SK-N-DZ (cell line): ENCODE measurements around the gene ISY1.
"Not testable (repeated sequence)": the region's sequence is repeated elsewhere in the genome, so short reads cannot be mapped to it uniquely, and the experiment has no call there.

Experiments
- DNase-seq: peaks from one replicate; pipeline ENCODE4 v3.0.0-alpha.2; 2015; ENCODE audit warnings: low spot score

ISY1 gene

GRCh38 chr3:129120254-129121004 lies 40.4 kb downstream of the ISY1 start:
- DNase-seq, result no peak

- DNase-seq, result no peak
Observed at GRCh38 chr3:129119365-129120100, 41.3 kb downstream of the ISY1 start.

GRCh38 chr3:129118745-129119144 lies 42.1 kb downstream of the ISY1 start:
- DNase-seq, result no peak

GRCh38 chr3:129117134-129117533 lies 43.7 kb downstream of the ISY1 start:
- DNase-seq, result no peak

GRCh38 chr3:129116482-129116946 lies 44.3 kb downstream of the ISY1 start:
- no peak for DNase-seq

DNA sequence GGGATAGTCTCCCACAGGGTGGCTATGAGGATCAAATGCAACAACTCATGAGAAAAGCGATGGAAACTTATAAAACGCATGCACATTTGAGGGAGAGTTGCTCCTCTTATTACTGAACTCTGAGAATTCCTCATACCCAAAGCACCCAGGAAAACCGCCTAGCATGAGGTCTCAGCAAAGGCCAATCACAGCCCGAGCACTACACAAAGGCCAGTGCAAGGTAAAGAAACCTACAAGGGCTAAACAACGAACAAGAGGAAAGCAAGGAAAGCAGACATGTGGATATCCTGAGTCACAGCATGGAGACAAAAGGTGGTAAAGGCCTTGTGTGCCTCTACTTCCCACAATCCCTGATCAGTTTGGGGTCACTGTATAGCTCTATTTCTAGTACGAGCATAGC lies 46.4 kb downstream of the ISY1 start:
- no peak for DNase-seq

DNA sequence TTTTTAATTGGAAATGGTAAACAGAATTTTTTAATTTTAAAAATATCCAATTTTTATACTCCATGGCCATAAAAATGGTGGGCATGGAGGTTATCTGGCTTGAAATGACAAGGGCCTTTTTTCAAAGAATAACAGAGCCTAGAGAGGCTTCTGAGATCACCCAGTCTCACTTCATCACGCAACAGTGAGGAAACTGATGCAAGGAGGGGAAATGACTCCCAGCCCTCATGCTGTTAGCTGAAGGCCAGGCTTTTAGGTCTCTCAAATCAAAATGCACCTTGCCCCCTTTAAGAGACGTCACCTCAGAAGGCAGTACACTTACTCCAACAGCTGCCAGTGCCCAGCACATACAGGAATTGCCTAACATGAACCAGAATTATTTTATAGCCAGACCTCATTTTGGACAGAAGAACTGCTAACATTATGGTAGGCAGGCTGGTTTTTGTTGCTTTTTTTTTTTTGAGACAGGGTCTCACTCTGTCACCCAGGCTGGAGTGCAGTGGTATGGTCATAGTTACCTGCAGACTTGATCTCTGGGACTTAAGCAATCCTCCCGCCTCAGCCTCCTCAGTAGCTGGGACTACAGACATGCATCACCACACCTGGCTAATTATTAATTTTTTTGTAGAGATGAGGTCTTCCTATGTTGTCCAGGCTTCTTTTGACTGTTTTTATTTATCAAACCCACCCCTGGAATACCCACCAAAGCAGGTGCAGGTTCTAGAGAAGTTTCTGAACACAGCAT lies 48.4 kb downstream of the ISY1 start:
- no peak for DNase-seq

DNA sequence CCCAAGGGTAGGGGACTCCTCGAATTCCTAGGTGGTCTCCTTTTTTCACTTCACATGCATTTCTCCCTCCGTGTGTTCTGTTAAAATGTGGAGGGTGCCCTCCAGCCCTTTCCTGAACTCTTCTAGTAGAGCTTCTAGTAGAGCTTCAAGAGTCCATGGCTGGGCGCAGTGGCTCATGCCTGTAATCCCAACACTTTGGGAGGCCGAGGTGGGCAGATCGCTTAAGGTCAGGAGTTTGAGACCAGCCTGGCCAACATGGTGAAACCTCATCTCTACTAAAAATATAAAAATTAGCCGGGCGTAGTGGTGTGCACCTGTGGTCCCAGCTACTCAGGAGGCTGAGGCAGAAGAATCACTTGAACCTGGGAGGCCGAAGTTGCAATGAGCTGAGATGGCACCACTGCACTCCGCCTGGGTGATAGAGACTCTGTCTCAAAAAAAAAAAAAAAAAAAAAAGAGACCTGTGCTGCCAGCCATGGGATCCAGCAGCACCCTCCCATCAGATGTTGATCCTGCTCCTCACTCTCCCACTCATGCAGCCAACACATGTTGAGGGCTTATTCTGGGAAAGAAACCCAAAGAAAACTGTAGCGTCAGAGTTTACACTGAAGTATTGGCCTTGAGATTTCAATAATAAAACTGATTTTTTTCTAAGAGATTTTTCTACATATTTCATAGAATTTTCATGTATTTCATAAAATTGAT lies 49.6 kb downstream of the ISY1 start:
- DNase-seq, result not testable (repeated sequence)

- DNase-seq, result no peak
Observed at GRCh38 chr3:129107793-129108192, 53.1 kb downstream of the ISY1 start.

GRCh38 chr3:129106866-129107565 lies 53.8 kb downstream of the ISY1 start:
- DNase-seq, result no peak

- DNase-seq, result no peak
Observed at GRCh38 chr3:129106320-129106719, 54.5 kb downstream of the ISY1 start.

- DNase-seq, result no peak
Observed at GRCh38 chr3:129105862-129106261, 55.0 kb downstream of the ISY1 start.

DNA sequence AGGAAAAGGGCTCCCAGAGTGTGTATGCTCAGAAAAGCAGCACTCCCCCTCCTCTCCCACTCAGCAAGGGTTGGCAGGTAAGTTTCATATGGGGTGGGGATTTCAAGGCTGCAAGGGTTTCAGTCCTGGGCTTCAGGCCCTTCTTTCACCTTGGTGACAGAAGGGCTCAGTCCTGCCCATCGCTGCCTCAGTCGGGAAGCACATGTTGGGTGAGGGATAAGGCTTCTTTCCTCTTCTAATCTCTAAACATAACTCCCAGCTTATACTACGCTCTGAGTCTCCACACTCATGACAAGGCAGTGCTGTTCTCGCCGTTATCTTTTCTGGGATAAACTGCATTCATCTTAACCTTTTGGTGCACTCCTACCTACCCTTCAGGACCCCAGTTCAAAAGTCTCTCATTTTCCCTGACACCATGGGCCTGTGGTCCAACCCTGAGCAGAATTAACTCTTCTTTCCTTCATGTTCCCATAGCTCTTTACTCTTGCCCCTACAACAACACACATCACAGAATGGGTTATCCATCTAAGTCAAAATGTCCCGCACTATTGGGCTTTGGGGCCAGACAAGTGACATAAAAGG lies 56.3 kb downstream of the ISY1 start:
- no peak for DNase-seq

DNA sequence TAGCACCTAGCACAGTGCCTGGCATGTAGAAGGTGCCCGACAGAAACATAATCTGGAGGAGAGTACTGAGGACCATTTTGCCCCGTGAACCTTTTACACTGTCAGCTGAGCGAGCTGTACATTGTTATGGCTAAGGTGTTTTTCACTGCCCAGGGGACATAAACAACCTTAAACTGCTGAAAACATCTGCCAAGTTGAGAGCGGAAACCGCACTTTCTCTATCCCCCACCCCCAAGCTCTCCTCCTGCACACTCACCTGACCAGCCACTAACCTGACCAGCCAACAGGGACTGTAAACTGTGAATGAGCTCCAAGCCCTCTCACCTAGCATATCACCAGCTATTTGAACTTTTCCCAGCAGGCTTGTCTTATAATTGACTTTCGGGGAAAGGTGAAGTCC lies 56.8 kb downstream of the ISY1 start:
- DNase-seq, result no peak

DNA sequence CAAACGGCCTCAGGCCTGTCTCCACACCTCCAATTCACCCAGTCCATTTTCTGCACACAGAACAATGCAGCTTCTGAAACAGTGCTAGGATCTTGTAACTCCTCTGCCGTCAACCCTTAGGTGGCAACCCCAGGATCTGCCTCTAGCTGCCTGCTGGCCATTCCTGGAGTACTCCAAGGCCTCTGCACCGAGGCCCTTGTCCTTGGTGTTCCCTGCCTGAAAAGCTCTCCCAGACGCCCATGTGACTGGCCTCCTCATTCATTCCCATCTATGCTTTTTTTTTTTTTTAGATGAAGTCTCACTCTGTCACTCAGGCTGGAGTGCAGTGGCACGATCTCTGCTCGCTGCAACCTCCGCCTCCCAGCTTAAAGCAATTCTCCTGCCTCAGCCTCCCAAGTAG lies 57.6 kb downstream of the ISY1 start:
- no peak for DNase-seq

GRCh38 chr3:129101370-129102138 lies 59.3 kb downstream of the ISY1 start:
- no peak for DNase-seq

DNA sequence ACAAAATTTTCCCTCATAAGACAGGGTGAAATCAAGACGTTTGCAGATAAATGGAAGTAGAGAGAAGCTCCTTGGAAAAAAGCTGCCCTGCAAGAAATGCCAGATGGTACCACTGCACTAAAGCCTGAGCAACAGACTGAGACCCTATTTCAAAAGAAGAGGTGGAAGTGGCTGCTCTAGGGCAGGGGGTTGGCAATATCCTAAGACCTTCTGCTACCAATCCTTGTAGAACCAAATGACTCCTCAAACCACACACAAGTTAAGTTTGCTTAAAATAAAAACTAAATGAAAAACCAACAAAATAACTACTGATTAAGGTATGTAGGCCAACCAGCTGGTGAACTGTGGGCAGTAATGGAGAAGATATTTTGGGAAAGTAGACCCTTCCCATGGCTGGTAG lies 60.6 kb downstream of the ISY1 start:
- no peak for DNase-seq

GRCh38 chr3:129095285-129095684 lies 65.6 kb downstream of the ISY1 start:
- DNase-seq, result no peak

- DNase-seq, result not testable (repeated sequence)
Observed at GRCh38 chr3:129088312-129088711, 72.6 kb downstream of the ISY1 start.

GRCh38 chr3:129087904-129088303 lies 73.0 kb downstream of the ISY1 start:
- DNase-seq, result not testable (repeated sequence)
